Raji (cell line): Measurements from ENCODE around the gene CCNJL.

Experiments used
- POLR2A ChIP-seq: IDR thresholded peaks from 2 replicates; pipeline ENCODE4 v1.6.1; 2011; ENCODE audit warnings: low read depth, low read length, control low read depth; ENCODE audit not compliant: insufficient read depth

CCNJL gene

DNA sequence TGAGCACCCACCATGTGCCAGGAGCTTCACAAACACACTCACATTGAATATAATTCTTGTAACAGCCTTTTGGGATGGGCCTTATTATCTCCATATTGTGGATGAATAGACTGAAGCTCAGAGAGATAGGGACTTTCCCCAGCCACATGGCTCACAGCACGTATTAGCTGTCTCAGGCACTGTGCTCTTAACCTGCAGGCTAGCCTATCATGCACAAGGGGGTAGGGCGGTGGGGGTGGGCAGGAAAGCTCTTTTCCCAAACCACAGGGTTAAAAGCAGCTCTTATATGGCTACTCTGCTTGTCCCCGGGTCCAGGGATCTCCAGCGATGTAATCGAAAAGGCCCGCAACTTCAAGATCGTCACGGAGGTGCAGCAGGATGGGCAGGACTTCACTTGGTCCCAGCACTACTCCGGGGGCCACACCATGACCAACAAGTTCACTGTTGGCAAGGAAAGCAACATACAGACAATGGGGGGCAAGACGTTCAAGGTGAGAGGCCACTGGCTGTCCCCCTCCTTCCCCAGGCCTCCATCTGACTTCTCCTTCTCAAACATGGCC is 80.5 kb downstream of the CCNJL start:
- TF ChIP-seq POLR2A, result no peak

DNA sequence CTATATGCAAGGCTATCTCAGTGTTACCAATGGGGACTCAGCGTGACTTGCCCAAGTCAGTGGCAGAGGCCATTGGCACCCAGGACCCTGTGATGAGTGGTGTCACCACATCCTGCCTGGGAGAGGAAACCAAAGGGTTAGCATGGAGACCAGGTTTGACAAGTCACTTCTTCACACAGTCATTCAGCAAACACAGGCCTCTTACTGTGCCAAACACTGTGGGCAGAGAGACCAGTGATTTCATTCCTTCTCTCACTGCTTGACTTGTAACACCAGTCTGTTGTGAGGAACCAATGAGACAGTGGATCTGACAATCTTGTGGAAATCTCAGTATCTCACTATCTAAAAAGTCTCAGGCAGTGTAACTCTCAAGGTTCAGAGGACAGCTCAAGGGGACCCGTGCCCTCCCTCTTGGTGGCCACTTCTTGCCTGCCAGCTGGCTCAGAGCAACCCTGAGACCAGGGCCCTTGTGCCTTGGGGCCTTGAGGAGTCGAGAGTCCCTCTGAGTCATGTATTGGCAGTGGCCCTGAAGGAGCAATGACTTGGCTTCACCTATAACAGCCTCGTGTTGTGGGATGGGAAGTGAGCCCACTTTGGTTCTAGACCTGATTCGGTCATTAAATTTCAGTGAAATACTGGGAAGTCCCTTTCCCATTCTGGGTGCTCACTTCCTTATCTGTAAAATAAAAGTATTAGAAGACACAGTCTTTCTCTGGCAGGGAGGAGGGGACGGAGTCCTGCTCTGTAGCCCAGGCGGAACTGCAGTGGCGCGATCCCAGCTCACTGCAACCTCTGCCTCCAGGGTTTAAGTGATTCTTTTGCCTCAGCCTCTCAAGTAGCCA is 81.5 kb downstream of the CCNJL start:
- TF ChIP-seq POLR2A, result no peak

DNA sequence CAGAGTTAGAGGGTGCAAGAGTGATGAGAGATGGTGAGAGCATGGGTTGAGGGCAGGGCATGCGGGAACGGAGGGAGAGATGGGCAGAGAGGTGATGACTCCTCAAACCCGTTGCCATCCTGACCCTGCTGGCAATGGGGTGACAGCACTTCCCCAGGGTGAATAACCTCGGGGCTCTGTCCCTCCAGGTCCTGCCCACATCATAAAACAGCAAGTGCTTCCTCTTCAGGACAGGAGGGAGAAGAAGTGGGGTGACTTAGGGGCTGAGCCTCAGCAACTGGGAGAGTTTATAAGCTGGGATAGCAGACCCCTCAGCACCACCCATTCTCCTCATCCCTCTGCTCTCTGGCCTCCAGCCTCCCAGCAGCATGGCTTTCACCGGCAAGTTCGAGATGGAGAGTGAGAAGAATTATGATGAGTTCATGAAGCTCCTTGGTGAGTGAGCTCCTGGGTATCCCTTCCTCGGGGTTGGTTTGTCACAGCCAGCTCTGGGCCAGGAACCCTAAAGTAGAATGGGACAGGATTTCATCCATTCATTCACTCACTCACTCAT is 83.1 kb downstream of the CCNJL start, which contains the start of gene FABP6:
Gene FABP6 (plus strand): TSS at position 317 of the 553 bp plus-strand sequence. CDS start 52 bp downstream, at position 369.
- no peak for TF ChIP-seq POLR2A

DNA sequence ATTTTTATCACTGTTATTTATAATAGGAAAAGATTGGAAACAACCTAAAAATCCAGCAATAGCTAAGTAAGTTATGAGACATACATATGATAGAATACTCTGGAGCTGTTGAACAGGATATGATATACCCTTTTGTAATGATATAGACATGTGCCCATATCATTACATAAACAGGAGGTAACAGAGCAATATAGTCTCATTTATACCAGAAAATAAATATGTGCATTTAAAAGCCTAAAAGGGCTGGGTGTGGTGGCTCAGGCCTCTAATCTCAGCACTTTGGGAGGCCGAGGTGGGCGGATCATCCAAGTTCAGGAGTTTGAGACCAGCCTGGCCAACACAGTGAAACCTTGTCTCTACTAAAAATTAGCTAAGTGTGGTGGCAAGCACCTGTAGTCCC is 85.4 kb downstream of the CCNJL start:
- TF ChIP-seq POLR2A, result no peak

DNA sequence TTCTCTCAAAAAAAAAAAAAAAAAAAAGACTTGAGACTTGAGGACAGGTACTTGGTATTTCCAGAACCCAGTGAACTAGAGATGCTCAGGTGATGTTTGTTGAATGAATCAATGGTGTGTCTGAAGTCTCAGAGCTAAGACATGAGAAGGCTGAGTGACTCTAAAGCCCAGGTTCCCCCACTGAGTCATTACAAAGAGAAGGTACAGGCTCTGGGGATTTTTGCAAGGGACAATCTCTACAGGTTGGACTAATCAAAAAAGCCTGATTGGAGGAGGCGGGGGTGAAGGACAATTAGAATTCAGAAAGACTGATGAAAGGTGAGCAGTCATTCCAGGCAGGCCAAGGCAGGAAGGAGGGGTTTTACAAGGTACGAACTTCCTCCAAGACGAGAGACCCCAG is 91.3 kb downstream of the CCNJL start:
- no peak for TF ChIP-seq POLR2A

DNA sequence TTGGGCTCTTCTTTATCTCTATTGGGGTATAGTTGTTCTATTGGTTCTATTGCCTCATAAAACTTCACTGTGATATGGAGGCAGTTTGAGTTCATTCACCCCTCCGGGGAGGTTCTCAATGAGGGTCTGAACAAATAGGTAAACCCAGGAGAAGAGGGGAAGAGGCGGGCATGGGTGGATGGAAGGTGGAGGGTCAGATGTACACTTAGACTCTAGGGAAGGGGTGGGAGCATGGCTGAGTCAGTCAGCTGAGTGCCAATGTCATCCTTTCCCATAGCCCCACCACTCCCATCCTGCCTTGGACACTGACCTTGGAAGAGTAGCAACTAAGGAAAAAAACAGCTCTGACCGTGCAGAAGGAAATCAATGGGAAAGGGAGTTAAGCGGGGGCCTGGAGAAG is 93.0 kb downstream of the CCNJL start:
- TF ChIP-seq POLR2A, result no peak

DNA sequence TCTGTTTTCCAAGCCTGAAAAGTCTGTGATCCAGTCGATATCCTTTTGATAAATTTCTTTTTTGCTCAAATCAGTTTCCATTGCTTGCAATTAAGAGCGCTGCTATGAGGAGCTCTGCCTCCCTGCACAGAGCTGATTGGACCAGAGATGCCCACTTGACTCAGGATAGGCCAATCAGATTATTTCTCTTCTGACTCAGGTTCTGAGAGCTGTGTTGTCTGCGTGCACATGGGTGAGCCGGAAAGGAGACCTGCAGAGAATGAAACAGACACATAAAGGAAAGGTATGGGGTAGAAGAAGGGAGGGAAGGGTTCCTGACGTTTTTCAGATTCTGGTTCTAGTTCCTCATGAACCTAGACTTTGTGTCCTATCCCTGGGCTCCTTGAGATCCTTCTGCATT is 98.8 kb downstream of the CCNJL start:
- no peak for TF ChIP-seq POLR2A

DNA sequence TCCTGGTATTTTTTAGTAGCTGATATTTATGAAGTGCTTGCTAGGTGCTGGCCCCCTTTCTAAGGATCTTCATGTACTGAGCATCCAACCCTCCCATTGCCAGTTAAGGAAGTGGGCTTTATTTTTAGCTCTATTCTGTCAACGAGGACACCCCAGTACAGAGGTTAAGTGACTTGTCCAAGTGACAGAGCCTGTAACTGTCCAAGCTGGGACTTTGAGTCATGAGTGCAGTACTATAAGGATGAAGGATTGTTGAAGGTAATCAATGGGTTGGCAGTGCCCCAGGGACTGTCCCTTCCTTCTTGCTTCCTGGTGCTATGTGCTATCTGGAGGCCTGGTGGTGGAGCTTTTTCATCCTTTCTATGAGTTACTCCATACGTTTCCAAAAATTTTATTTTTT is 101.0 kb downstream of the CCNJL start:
- TF ChIP-seq POLR2A, result no peak

DNA sequence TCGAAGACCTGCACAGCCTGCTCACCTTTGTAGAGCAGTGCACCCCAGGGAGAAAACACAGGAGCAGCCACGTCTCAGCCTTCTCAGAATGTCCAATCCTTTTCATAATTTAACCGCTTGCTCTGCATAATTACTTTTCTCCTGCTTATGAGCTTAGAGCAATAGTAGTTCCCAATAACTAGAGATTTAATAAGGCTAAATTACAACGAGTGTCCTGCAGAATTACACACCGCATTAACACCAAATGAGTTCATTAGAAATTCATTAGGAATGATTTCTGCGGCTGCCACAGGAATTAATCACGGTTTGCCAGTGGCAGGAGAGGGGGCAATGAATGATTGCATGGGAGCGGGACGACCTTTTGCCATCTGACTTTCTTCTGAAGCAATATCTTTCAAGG is 101.8 kb downstream of the CCNJL start:
- no peak for TF ChIP-seq POLR2A

DNA sequence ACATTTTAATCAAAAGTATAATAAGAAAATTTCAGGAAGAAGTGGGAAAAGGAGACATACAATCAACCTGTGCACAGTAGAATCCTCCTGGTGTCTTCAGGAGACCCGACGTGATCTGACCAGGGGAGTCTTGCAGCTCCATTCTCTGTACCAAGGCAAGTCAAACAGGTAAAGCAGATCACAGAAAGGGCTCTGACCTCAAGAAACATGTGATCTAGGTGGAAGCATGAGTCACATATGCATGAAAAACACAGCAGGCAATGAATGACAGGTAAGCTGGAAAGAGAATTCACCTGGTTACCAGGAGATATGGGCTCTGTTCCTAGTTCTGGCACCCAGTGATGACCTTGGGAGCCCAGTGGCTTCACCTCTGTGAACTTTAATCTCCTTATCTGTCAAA is 102.4 kb downstream of the CCNJL start:
- TF ChIP-seq POLR2A, result no peak

DNA sequence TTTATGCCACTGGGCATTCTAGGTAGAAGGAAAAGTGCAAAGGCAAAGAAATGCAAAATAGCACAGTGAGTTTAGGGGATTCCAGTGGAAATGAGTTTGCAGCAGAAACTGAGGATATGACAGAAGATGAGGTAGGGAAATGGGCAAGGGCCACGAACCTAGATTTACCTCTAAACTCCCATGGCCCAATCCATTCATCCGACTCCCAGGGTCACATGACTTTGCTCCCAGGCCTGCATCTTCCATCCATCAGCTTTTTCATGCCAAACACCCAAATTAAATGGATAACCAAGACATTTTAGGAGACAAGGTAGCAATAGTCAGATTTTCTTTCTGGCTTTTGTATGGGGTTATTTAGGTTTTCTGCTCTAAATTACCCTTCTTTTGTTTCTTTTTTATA is 105.3 kb downstream of the CCNJL start:
- no peak for TF ChIP-seq POLR2A
